ENCODE results near the gene PPP1R12C.

PPP1R12C gene

GRCh38 chr19:55136399-55137102 is 19.1 kb upstream of the PPP1R12C start:
- Histone ChIP-seq H3K79me2 (ENCODE audit: low read length) (no peaks in the 10 kb centered on the region), H3K4me2 (ENCODE audit: low read length) (no peak overlapping the region), H2AFZ (ENCODE audit: low read depth, low read length) (no peak overlapping the region), H3K4me3 (ENCODE audit: low read length) (no peak overlapping the region), H3K36me3 (replicated peaks; ENCODE audit: low read depth, low read length) (no peaks in the 10 kb centered on the region), H3K27me3 (ENCODE audit: low read depth, low read length) (peaks cover 16% of the 10 kb centered on the region), H3K9ac (ENCODE audit: low read length) (no peak overlapping the region), H3K27ac (ENCODE audit: low read length) (no peak overlapping the region), H4K20me1 (ENCODE audit: insufficient read depth, low read length) (no peaks in the 10 kb centered on the region), H3K9me3 (ENCODE audit: insufficient read depth, low read length) (no peaks in the 10 kb centered on the region), H3K4me1 (ENCODE audit: low read length) (peaks cover 38% of the 10 kb centered on the region)
- TF ChIP-seq EZH2phosphoT487 (IDR thresholded peaks at IDR 0.05; ENCODE audit: low read depth) (no peak), CTCF (IDR thresholded peaks at IDR 0.05; ENCODE audit: low read depth, low read length) (no peak)

- Histone ChIP-seq H3K4me1 (ENCODE audit: low read length) (peaks cover 36% of the 10 kb centered on the region), H3K9me3 (ENCODE audit: insufficient read depth, low read length) (no peaks in the 10 kb centered on the region), H3K27me3 (ENCODE audit: low read depth, low read length) (peaks cover 20% of the 10 kb centered on the region), H3K79me2 (ENCODE audit: low read length) (no peaks in the 10 kb centered on the region), H3K9ac (ENCODE audit: low read length) (0 out of 2 replicates have a peak overlapping the region, but pooled peaks have one; percentile 7), H4K20me1 (ENCODE audit: insufficient read depth, low read length) (no peaks in the 10 kb centered on the region), H3K4me3 (ENCODE audit: low read length) (peak overlapping the region; percentile 40), H2AFZ (ENCODE audit: low read depth, low read length) (no peak overlapping the region), H3K27ac (ENCODE audit: low read length) (no peak overlapping the region), H3K36me3 (replicated peaks; ENCODE audit: low read depth, low read length) (no peaks in the 10 kb centered on the region), H3K4me2 (ENCODE audit: low read length) (peak overlapping the region; percentile 50)
- no peak for TF ChIP-seq EZH2phosphoT487 (IDR thresholded peaks at IDR 0.05; ENCODE audit: low read depth)
- TF ChIP-seq CTCF (IDR thresholded peaks at IDR 0.05; ENCODE audit: low read depth, low read length), result no peak
These were observed 17.3 kb upstream of the PPP1R12C start for GRCh38 chr19:55134736-55135135.

GRCh38 chr19:55133639-55134444 is 16.4 kb upstream of the PPP1R12C start:
- Histone ChIP-seq H4K20me1 (ENCODE audit: insufficient read depth, low read length) (no peaks in the 10 kb centered on the region), H2AFZ (ENCODE audit: low read depth, low read length) (peak overlapping the region; percentile 5; the same call in 1 of the 2 replicates), H3K27me3 (ENCODE audit: low read depth, low read length) (peaks cover 20% of the 10 kb centered on the region), H3K79me2 (ENCODE audit: low read length) (no peaks in the 10 kb centered on the region), H3K4me2 (ENCODE audit: low read length) (peak overlapping the region; percentile 60), H3K9me3 (ENCODE audit: insufficient read depth, low read length) (no peaks in the 10 kb centered on the region), H3K36me3 (replicated peaks; ENCODE audit: low read depth, low read length) (no peaks in the 10 kb centered on the region), H3K27ac (ENCODE audit: low read length) (peak overlapping the region; percentile 25; the same call in 1 of the 2 replicates), H3K4me1 (ENCODE audit: low read length) (peaks cover 36% of the 10 kb centered on the region), H3K4me3 (ENCODE audit: low read length) (peak overlapping the region; percentile 67), H3K9ac (ENCODE audit: low read length) (peak overlapping the region; percentile 50; the same call in 1 of the 2 replicates)
- TF ChIP-seq EZH2phosphoT487 (IDR thresholded peaks at IDR 0.05; ENCODE audit: low read depth), result no peak
- TF ChIP-seq CTCF (IDR thresholded peaks at IDR 0.05; ENCODE audit: low read depth, low read length), result no peak

All from OCI-LY3 (cell line).